GM21528 (cell line): ENCODE measurements around the gene TBC1D25.
A peak's percentile ranks its signal among the peaks of the same experiment; 100 is the strongest.

Source experiments
- ATAC-seq: cut with Tn5 transposase; IDR thresholded peaks from one replicate; pipeline ENCODE4 v1.9.1; 2021; ENCODE audit warnings: mild to moderate bottlenecking, moderate library complexity; ENCODE audit not compliant: unreplicated experiment, low FRiP score

TBC1D25 gene

DNA sequence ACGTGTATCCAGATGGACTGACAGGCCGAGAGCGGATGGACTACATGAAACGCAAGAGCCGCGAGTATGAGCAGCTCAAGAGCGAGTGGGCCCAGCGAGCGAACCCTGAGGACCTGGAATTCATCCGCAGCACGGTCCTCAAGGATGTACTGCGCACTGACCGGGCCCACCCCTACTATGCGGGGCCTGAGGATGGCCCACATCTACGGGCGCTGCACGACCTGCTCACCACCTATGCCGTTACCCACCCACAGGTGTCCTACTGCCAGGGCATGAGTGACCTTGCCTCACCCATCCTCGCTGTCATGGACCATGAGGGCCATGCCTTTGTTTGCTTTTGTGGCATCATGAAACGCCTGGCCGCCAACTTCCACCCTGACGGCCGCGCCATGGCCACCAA lies 20.1 kb downstream of the TBC1D25 start:
- no peak for ATAC-seq

DNA sequence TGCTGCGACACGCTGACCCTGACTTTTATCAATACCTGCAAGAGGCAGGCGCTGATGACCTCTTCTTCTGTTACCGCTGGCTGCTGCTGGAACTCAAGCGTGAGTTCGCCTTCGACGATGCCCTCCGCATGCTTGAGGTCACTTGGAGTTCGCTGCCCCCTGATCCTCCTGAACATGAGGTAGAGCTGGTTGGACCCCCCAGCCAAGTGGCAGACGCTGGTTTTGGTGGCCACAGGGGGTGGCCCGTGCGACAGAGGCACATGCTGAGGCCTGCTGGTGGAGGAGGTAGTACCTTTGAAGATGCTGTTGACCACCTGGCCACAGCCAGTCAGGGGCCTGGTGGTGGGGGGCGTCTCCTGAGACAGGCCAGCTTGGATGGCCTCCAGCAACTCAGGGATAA lies 20.5 kb downstream of the TBC1D25 start:
- ATAC-seq, result no peak

DNA sequence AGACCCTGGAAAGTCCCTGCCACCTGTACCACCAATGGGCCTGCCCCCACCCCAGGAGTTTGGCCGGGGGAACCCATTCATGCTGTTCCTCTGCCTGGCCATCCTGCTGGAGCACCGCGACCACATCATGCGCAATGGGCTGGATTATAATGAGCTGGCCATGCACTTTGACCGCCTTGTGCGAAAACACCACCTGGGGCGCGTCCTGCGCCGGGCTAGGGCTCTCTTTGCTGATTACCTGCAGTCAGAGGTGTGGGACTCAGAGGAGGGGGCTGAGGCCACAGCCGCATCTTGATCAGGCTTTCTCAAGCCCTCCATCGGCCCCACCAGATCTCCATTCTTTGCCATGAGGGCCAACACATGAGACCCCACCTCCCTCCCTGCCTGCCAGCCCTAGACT lies 21.2 kb downstream of the TBC1D25 start:
- no peak for ATAC-seq

DNA sequence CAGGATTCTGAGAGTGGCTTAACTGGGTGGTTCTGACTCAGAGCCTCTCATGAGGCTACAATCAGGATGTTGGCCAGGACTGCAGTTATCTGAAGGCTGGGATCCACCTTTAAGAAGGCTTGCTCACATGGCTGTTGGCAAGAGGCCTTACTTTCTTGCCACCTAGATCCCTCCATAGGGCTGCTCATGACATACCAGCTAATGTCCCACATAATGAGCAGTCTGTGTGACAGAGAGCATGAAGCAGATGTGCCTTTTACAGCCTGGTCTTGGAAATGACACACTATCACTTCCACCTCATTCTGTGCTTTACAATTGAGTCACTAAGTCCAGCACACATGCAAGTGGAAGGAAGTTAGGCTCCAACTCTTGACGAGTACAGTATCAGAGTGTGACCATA lies 30.4 kb downstream of the TBC1D25 start:
- ATAC-seq, result no peak

DNA sequence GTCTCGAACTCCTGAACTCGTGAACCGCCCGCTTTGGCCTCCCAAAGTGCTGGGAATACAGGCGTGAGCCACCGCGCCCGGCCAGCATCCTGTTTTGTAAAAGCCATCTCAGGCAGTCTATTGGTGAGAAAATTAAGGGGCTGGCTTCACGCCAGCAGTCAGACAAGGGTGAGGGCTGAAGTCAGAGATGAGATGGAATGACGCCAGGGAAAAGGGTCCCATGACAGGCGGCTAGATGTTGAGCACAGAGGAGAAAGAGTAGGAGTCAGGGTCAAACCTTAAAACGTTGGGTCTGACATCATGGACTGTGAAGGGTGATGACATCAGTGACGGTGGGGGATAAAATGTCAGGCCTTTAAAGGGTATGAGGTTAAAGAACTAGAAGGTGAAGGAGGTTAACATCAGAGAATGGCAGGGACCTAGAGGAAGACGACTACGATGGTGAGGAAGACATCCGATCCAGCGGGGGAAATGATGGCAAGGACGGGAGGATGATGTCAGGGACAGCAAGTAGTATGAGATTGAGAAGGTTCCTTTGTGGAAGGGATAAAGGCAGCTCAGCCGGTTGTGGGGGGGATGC lies 34.3 kb downstream of the TBC1D25 start:
- ATAC-seq, result peak; percentile 8

DNA sequence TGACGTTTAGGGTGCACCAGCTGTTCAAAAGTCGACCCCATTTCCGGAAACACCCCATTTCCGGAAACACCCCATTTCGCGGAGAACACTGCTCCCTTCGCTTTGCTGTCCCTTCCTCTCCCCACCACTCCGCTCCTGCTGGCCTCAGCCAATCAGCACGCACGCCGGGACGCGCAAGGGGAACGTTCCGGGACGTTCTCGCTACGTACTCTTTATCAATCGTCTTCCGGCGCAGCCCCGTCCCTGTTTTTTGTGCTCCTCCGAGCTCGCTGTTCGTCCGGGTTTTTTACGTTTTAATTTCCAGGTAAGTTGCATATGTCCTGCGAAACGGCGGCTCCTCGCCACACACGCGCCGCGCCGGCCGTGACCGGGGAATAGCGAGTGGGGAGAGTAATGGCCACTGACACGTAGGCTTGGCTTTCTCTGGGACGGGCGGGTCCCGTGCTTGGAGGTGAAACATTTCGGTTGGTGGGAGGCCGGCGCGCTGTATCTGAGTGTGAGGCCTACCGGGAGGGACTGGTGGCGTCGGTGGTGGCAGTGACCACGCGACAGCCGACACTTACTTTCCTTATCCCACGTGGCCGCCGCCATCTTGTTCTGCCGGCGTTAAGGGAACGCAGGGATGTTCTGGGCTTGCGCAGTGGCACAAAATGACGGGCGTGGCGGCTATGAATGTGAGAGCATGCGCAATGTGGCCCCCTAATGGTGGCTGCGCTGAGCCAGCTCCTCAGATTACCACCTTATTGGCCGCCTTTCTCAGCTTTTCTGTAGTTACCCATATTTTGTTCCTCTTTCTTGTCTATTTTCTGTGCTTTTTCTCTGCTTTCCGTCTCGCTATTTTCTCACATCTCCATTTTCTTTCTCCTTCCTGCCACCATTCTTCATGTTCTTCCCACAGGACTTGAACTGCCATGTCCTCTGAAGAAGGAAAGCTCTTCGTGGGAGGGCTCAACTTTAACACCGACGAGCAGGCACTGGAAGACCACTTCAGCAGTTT lies 35.1 kb downstream of the TBC1D25 start, which contains the start of gene RBM3:
Gene RBM3, plus strand, starts transcription at position 215 of the 997 bp plus-strand sequence. Its CDS starts 697 bp downstream, at position 912.
- peak; percentile 85 for ATAC-seq

DNA sequence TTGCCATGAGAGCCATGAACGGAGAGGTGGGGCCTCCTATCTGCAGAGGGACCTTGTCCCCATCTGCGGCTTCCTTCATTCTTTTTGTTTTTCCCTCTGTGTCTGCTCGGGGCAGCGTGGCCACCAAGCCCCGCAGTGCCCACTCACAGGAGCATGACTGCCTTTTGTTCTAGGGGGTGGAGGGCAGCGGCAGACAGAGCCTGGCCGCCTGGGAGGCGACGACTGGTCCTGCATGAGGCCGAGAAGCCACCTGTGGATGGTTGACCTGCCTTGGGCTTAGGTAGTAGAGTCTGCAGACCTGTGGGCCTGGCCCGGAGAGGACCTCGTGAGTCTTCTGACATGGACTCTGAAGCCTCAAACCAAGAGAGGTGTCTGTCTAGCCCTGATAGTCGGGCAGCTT lies 36.1 kb downstream of the TBC1D25 start:
- no peak for ATAC-seq

DNA sequence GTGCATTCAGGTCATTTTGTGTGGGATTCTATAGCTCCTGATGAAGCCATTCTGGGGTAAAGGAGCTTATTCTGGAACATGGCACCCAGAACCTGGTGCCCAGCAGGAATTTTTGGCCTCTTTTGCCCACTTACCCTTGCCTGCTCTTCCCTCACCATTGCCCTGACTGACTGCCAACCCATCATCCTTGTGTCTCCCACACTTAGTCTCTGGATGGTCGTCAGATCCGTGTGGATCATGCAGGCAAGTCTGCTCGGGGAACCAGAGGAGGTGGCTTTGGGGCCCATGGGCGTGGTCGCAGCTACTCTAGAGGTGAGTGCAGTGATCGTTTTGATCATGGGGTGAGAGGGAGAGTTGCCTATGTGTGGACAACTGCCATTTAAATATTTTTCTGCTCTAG lies 36.6 kb downstream of the TBC1D25 start:
- ATAC-seq, result no peak

DNA sequence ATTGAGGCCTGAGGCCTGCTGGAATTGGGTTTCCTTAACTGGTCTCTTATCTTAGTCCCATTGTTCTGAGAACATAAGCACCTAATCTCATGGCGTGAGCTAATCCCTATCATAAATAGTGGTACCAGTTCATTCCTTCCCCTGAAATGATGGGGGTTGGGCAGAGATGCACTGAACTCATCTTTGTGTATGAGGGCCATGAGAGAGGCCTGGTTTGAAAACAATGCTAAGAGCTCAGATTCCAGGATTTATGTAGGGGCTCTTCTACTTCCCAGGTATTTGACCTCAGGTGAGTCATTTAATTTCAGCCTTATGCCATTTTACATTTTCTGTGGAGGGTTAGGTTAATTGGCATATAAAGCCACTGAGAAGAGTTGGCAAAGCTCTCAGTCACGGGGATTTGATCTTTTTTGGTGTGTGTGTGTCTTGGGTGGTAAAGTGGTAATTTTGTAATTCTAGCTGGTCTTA lies 39.2 kb downstream of the TBC1D25 start:
- ATAC-seq, result no peak

DNA sequence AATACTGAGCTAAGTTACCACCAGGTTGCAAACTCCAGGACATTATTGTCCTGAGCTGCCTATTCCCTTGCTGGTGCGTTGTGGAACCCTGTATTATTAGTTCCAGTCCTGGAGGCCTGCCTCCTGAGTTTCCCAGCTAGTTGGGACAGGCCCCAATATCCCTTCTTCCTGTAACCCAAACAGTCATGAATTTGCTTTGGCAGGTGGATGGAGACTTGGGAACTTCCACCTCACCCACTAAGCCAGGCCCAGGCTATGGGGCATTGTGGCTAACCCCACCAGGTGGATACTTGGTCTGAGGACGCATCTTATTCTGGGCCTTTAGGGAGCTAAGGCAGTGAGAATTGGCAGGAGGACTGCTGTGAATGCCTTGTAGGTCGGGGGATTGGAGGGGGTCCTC lies 39.7 kb downstream of the TBC1D25 start:
- ATAC-seq, result no peak

DNA sequence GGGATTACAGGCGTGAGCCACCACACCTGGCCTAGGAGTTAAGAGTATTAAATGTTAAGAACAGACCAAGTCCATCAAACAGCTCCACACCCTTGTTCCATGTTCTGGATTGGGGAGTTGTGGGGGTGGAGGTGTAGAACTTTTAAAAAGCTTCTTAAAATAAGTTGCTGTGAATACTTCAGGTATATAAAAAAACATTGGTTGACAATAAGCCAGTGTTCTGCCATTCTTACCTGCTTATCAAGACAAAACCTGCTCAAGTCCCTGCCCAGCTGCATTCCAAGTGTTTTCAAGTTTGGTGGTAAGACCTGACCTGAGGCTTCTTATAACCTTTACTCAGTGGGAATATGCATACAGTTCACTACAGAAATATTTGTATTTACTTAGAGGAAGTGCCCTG lies 41.1 kb downstream of the TBC1D25 start:
- ATAC-seq, result no peak

DNA sequence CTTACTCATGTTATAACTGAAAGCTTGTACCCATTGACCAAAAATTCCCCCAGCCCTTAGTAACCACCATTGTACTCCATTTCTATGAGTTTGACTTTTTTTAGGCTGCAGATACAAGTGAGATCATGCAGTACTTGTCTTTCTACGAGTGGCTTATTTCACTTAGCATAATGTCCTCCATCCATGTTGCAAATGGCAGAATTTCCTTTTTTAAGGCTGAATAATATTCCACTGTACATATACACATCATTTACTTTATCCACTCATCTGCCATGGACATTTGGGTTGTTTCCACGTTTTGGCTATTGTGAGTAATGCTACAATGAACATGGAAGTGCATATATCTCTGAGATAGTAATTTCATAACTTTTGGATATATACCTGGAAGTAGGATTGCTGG lies 45.2 kb downstream of the TBC1D25 start:
- no peak for ATAC-seq

DNA sequence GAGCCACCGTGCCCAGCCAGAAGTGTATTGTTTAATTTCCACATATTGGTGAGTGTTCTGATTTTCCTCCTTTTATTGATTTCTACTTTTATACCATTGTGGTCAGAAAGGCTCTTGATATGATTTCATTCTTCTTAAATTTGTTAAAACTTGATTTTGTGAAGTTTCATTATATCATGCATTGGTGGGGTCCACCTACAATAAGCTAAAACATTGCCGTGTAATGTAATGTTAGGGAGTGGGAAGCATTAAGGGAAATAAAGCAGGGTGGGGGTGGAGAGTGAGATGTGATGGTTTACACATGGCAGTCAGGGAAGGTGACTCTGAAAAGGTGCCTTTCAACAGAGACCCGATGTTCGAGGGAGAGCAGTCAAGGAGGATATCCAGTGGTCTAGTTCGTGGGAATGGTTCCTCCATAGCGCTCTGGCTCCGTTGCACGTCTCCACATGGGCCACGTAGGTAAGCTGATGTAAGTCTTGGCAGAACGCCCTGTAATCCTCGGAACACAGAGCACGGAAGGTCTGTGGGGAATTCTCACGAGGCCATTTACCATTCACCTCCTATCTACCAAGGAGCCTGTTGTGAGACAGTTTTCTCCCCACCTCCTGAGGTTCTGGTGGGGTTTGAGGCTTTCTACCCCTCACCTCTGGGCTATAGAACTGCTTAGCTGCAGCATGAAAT lies 50.1 kb downstream of the TBC1D25 start:
- ATAC-seq, result no peak

DNA sequence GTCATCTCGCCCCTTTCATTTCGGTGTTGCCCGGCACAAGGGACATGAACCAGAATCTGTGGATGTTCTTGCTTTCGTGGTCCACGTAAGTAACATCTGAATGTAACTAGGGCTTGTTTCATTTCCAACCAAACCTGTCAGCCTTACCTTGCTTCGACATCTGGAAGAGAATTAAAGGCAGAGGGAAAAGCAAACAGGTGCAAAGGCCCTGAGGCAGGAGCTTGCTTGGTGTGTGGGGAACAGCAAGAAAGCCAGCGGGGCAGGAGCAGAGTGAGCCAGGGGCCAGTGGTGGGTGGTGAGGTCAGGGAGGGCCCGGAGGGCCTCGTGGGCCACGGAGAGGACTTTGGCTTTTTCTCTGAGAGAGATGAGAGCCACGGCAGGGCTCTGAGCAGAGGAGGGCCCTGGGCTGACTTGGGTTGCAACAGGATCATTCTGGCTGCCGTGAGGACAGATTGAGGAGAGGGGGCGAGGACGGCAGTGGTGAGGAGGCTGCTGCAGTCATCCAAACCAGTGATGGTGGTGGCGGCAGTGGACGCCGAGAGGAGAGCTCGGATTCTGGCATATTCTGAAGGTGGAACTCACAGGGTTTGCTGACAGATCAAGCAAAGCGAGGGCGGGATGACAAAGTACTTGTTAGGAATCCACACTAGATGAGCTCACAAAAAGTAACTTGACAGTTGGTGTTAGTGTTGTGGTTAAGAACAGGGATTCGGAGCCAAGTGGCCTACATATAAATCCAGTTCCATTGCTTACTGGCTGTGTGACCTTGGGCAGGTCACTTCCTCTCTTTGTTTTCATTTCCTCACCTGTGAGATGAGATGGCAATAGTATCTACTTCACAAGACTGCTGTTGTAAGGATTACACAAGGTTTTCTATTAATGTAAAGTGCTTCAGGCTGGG lies 50.9 kb downstream of the TBC1D25 start:
- no peak for ATAC-seq

DNA sequence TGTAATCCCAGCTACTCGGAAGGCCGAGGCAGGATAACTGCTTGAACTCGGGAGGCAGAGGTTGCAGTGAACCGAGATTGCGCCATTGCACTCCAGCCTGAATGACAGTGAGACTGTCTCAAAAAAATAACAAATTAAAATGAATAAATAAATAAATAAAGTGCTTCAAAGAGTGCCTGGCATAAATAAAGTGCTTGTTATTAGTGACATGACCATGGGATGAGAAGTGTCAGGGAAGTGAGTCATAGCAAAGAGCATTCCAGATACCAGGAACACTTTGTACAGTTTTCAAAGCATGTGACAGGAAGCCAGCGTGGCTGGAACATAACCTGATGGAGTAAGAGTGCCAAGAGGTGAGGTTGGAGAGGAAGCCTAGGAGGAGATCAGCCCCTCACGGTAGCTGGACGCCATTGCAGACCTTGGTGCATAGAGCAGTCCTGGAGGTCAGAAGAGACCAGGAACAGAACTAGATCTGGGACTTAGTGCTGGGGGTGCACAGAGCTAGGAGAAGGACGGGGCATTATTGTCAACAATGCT lies 51.8 kb downstream of the TBC1D25 start:
- no peak for ATAC-seq

DNA sequence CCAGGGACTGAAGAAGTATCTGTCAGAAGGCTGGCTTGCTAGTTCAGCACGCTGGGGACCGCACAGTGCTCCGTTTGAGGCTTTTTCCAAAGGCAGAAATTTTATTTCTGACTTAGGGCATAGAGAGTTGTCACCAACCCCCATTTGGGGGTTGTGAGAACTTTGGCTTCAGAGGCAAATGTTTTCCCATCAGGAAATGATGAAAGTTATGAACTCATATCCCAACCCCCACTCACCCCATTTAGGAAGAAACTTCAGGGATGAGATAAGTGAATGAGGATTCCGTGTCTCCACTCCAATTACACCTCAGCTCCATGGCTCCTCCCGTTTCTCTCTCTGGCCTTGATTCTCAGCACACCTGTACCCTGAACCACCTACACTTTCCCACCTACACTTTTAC lies 53.5 kb downstream of the TBC1D25 start:
- ATAC-seq, result no peak

DNA sequence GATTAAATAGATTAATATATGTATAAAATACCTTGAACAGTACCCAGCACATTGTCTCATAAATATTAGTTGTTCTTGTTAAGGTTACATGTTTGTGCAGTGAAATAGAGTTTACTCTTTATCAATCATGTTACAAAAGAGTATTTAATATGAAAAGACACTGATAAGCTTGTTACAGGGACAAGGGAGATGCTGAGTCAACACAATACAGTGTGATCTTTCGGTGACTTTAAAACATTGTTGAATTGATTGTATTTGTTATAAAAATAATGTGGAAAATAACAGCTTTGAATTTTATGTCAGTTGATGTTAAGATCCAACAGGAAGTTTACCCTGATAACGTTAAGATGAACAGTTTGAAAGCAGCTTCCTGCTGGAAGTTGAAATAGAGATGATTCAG lies 56.4 kb downstream of the TBC1D25 start:
- ATAC-seq, result no peak

DNA sequence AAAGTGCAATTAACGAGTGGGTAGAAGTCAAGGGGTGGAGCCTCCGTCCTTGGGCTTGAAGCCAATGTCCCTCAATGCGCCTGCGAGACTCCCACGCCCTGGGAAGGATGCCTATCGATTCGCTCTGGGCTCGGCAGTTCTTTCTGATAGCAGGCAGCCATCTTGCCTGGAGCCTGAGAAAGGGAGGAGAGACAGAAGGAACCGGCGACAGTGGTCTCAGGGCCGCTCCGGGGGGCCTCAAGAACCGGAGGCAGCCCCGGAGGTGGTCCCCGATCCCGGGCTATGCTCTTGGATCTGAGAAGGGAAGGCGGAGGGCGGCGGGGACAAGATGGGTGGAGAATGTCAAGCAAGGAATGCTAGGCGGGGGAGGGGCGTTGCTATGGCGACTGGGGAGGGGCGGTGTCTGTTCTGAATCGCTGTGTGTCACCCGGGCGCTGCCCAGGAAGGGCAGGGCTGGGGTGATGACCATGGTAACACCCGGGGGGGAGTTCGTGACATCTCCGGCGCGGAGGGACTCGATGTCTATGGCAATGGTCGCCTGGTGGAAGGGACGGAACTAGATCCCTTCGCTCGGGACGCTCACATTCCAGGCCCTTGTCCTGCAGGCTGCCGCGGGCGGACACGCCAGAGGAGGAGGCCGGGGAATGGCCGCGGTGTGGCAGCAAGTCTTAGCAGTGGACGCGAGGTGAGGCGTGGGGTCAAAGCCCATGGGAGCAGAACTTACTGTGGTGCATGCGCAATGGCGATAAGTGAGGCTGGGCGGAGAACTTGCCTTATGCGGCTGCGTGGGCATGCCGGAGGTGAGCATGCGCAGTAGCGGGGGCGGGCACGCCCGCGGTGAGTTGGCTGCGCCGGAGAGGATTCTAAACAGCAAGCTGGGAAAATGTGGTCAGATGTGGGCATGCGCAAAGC lies 58.1 kb downstream of the TBC1D25 start, which contains the start of gene WDR13:
Gene WDR13, plus strand, starts transcription at position 140 of the 912 bp plus-strand sequence. Its CDS starts 505 bp downstream, at position 645.
- peak; percentile 71 for ATAC-seq

DNA sequence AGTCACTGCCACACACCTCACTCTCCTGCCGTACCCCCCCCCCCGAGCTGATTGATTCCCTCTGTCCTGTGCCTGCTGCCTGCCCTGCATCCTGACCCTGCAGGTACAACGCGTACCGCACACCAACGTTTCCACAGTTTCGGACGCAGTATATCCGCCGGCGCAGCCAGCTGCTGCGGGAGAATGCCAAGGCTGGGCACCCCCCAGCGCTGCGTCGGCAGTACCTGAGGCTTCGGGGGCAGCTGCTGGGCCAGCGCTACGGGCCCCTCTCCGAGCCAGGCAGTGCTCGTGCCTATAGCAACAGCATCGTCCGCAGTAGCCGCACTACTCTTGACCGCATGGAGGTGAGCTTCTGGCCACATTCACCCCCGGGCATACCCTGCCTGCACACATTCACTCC lies 59.1 kb downstream of the TBC1D25 start:
- ATAC-seq, result no peak
